Stimulated activated CD8-positive, alpha-beta memory T cell treated with anti-CD3 and anti-CD28 coated beads, Interleukin-7, amount 100 ng/mL, for 4 hours (primary cell): ENCODE measurements around the gene COMMD3.

Source experiments
- DNase-seq, 2 donors: peaks; one replicate each; pipeline ENCODE4 v3.0.0-alpha.2; 2020; ENCODE audit warnings: low read depth in 2 of 2

The COMMD3 gene

DNA sequence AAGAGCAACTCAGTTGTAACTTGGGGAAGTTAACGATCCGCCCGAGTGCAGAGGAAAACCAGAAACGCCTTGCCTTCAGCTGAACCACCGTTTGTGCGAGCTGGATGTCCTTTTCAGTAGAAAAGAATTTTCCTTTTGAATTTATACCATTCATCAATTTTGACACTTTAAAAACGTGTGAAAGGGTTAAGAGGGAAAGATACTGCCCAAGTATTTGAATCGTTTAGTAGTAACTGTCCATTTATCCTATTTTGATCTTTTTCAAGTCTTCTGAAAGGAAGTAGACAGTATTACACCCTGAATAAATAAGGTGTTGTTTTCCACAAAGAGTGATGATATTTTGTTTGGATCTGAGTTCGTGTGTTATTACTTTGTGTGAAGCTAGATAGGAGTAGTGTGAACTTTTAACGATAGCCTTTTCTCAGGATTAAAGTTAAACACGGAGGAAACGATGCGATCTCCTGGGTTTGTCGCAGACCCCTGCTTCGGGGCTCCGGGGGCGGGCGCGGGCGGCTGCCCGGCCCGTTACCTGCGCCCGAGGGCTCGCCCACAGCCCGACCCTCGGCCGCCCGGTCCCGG lies 3.9 kb downstream of the COMMD3 start:
- no peak for DNase-seq

DNA sequence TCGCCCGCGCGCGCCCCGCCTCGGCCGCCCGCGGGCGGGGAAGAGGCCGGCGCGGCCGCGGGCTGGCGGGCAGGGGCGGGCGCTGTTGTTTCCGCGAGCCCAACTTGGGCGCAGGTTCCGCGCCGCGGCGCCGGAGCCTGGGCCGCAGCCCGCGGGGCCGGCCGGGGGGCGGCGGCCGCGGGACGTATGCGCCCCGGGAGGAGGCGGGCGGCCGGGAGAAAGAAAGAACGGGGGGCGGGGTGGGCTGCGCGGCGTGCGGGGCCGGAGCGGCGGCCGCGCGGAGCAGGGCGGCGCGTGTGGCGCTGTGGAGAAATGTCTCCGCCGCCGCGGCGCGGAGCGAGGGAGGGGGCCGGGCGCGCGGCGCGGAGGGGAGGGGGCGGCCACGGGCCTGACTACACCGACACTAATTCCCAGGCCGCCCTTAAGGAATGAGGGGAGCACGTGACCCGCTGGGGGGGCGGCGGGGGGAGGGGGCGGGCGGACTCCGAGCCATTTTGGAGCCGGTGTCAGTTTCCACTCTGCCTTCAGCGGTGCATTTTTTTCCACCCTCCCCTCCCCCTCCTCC lies 4.5 kb downstream of the COMMD3 start, which contains the start of gene BMI1:
BMI1 (plus strand) TSS at position 509 of the 565 bp plus-strand sequence. CDS start 5,351 bp downstream, outside the sequence.
- DNase-seq: peak; percentile 54 to 63

DNA sequence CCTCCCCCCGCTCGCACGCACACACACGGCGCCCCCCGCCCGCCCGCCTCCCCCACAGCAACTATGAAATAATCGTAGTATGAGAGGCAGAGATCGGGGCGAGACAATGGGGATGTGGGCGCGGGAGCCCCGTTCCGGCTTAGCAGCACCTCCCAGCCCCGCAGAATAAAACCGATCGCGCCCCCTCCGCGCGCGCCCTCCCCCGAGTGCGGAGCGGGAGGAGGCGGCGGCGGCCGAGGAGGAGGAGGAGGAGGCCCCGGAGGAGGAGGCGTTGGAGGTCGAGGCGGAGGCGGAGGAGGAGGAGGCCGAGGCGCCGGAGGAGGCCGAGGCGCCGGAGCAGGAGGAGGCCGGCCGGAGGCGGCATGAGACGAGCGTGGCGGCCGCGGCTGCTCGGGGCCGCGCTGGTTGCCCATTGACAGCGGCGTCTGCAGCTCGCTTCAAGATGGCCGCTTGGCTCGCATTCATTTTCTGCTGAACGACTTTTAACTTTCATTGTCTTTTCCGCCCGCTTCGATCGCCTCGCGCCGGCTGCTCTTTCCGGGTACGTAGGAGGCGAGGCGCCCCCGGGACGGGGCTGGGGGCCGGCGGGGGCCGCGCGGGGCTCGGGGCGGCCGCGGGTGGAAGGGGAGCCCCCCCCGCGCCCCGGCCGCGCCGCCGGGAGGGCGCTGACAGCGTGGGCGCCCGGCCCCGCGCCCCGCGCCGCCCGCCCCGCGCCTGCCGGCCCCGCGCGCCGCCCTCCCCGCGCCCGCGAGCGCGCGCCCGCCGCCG lies 5.2 kb downstream of the COMMD3 start:
- peak in 1 of 2 donors; percentile 72 for DNase-seq

DNA sequence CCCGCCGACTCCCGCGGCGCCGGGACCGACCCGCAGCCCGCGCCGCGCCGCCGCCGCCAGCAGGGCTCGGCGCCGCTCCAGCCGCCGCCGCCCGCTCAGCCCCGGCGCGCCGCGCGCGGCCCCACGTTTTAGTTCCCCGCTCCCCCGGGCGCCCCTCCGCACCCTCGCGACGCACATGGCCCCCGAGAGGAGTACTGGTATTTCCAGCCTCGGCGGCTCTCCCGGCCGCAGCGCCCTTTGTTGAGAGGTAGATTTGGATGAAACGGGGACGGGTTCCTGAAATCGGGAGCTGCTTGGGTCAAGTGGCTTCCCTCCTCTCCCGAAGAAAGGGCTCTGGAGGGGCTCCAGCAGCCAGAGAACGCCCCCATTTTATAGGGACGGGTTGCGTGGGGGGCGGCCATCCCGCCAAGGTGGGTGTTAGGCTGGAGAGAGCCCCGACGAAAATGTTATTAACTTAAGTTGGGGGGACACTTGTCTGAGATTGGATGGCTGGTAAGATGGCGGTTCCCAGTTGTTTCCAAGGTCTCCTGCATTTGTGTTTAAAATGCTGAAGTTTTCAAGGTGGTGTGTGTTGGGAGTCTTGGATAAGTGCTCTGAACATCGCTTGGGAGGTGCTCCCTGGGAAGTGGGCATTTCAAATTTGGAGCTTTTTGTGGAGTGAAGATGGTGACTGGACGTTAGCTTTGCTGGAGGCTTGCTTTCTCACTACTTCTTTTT lies 5.9 kb downstream of the COMMD3 start:
- DNase-seq: peak in 1 of 2 donors; percentile 16

DNA sequence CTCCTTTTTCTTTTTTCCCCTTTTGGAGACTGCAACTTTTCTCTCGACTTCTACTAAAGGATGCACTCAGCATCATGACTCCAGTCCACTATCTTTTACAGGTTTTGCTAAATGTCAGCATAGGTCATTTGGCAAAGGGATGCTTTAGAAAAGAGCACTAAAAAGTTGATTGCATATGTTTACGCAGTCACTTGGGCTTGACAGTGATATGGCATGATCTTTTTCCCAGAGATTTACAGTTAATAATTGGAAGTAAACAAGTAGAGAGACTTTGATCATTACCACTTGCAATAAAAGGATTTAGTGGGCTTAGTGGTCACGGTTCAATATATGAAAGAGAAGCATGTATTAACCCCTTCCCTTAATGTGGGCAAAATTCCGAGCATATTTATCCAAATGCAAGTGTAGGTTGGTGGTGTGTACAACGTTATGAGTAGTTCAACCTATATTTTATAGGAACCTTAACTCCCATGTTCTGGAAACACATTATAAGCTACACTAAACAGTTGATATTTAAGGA lies 6.5 kb downstream of the COMMD3 start:
- DNase-seq: no peak

DNA sequence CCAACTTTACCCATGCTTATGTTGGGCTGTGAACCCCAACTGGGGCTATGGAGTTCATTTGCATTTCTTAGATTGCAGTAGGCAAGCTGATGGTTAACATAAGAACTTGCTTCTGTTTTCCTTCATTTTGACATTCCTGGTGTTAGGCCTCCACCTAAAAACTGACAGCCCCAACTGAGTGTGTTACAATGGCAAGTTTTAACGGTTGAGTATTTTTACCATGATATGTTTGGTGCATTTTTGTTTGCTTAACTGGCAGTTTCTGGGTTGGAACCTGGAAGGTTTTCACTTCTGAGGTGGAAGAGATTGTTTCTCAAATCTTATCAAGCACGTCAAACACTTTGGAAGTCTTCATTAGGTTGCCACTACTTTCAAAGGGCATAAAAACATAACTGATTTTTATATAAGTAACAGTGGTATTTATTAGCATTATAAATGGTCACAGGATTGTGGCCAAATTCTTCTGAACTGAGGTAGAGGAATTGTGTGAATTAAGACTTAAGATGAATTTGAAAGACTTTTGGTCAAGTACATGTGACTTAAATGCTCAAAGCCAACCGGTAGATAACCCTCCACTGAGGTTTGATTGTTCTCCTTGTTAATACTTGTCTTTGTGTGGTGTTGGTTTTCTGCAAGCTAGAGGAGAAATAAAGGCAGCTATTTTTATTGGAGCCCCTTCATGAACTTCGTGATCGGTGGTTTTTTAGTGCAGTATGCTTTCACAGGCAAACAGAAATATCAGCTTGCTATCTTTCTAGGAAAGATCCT lies 7.5 kb downstream of the COMMD3 start:
- no peak for DNase-seq

DNA sequence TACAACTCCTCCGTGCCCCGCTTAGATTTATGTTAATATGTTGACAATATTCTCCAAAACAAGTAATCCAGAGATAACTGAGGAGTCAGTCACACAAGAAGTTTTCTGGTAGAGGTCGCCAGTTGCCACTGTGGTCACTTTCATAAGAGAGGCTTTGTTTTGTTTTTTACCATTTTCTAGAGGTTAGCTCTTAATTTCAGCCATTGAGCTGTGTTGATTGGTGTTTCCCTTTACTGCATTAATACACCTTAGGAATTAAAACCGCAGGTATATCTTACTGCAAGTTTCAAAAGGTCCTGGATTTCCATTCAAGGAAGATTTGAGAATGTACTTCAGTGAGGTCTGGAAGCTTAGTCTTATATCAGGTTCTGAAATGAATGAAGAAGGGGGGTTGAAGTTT lies 8.2 kb downstream of the COMMD3 start:
- DNase-seq: no peak

DNA sequence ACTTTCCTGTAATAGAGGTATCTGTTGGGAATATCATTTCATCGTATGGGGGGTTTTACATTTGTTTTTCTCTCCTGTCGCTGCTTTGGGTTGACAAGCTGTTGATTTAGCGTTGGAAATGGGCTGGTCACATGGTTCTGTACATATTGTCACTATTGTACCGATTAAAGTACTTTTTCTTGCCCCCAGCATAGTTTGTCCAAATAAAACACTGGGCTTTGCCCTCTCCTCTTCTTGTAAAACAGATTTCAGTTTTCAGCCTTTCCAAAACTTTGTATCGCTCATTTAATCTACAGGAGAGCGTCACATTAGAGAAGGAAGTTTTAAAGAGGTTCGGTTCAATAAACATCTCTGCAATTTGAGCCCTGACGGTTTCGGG lies 8.7 kb downstream of the COMMD3 start:
- no peak for DNase-seq

DNA sequence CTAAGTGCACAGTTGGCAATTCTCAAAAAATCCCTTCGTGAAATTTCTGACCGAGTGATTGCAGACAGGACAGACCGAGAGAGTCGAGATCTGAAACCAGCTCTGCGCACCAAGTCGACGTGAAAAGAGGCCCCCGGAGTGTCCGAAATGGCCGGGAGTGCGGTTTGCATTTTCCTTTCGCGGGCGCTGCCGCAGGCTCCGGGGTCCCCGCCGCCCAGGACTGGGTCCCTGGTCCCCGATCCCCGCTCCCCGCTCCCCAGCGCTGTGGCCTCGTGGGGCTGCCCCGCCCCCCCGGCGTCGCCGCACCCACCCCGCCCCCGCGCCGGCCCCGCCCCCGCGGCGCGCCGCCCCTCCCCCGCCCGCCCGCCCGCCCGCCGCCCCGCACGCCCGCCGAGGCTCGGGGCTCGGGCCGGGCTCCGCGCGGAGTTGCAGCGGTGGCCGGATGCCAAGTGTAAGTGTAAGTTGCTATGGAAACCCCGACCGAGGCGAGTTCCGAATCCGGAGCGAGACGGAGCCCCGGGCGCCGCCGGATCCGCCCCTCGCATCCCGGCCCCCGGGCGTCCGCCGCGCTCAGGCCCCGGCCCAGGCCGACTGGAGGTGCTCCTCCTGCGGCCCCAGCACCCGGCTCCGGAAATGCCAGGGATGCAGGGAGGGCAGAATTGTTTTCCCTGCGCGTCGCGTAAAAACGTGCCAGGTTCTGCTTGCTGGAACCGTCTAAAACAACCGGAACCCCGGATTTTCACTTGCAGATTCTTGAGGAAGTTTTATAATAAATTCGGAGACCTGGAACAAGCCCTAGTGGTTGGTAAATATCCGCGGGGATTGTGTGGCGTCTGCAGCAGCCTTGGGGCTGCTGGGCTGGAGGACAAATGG lies 9.3 kb downstream of the COMMD3 start:
- peak in 1 of 2 donors; percentile 67 for DNase-seq

DNA sequence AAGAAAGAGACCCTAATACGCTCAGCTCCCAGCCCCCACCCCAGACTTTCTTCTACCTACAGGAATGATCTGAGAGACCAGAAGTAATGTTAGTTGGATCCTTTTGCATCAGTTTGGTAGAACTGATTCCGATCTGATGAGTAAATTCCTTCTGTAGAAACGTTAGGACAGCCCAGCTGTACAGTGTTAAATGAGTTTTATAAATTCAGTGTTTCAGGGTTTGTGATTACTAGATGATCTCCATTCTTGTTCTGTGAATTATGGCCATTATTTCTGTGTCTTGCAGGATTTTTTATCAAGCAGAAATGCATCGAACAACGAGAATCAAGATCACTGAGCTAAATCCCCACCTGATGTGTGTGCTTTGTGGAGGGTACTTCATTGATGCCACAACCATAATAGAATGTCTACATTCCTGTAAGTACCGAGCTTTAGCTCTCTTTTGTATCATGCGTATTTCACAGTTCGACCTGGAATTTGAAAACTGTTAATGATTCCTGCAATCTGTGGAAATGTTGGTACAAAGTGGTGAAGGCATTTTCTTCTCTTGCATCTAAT lies 10.0 kb downstream of the COMMD3 start:
- no peak for DNase-seq

DNA sequence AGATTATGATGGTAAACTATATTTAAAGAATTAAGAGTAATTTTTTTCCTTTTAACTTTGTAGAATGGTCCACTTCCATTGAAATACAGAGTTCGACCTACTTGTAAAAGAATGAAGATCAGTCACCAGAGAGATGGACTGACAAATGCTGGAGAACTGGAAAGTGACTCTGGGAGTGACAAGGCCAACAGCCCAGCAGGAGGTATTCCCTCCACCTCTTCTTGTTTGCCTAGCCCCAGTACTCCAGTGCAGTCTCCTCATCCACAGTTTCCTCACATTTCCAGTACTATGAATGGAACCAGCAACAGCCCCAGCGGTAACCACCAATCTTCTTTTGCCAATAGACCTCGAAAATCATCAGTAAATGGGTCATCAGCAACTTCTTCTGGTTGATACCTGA lies 13.0 kb downstream of the COMMD3 start:
- no peak for DNase-seq

DNA sequence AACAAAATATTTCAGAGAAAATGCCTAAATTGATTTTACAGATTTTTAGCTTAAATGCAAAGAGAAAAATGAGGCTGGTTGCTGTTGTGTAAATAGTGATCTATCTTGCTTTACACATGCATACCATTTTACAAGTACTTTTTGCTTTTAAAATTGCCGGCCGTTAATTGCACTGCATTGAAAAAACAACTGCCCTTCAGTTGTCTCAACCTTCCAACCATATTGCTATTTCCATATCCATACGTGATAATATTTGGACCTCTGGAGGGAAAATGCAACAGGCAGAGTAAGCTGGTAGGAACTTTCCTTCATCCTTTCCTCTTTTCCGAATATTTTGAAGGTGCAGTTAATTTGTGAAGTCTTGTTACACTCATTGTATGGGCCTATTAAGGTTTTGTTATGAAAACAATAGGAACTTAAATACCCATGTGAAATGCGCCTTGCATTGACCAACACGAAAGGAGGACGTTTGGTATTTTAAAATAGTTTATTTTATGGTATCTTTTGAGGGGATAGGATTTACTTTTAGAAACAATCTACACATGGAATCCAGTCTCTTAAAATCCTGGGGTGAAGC lies 16.0 kb downstream of the COMMD3 start:
- DNase-seq: no peak

DNA sequence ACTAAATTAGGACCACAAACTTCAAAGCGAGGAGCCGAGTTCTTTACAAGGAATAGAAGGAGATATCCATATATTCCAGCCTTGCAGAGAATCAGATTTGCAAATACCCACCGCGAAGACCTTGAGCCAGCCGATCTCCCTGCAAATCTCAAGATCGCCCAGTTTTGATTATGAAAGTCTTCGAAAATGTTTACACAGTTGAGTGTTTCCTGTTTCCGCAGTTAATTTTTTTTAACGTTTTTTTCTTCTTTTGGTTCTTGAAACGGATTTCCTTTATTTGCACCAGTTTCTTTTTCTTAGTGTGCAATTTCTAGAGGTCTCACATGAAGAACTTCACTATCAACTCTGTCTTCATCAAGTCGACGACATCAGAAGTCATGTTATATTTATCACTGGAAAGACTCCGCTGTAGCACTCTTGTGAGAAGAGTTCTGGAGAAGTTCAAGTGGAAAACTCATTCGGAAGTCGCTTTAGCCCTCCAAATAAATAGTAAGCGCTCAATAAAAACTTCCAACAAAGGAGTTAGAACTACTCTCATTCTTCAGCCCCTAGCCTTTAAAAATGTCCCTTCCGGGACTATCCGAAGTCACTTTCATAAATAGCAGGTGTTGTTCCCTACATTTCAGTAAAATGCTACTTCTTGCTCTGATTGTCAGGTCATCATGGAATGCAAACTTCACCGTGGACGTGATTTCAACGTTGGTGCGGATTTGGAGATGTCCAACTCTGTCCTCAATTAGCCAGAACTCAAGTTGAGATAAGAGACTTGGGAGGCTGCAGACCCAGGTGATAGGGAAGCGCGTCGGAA lies 17.2 kb downstream of the COMMD3 start:
- DNase-seq: no peak

DNA sequence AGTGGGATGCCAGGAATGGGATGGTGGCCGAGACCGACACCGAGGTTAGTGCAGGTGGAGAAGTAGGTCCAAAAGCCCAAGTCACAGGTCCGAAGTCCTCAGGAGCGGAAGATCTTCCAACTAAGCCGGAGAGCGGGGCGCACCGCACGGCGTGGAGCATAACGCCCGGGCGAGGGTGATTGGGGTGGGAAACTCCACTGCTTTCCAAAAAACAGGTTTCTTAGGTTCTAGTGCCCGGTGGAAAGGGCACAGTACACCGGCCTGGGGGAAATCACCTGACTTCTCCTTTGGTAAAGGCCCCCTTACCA lies 17.7 kb downstream of the COMMD3 start:
- no peak for DNase-seq

DNA sequence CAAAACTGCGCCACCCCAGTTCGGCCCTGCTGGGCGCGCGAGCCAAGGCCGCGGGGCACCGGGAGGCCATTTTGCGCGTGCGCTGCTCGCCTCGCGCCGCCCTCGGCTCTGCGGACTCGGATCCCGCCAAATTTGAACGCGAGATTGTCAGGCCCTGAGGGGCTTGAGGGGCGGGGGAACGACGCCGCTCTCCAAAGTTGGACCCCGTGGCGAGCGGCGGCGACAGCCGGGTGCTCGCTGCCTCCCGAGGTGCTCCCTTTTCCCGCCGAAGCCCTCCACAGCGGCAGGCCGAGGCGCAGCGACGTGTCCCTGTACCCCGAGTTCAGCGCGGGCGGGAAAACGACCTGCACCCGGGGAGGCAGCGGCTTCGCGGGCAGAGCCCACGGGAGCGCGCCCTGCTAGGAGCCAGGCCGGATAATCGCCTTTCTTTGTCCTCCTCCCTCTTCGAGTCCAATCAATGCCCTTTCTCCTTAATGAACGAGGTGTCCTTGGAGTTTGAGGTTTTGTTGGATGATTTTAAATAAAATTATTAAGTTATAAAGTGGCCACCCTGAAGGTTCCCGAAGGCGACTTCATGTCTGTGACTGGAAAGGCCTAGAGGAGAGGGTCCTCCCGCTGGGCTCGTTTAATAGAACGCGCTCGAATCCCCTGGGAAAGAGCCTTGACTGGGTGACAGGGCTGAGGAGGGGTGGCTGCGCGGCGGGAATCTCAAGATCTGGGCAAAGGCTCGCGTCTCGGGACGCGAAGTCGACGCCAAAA lies 18.4 kb downstream of the COMMD3 start:
- no peak for DNase-seq

DNA sequence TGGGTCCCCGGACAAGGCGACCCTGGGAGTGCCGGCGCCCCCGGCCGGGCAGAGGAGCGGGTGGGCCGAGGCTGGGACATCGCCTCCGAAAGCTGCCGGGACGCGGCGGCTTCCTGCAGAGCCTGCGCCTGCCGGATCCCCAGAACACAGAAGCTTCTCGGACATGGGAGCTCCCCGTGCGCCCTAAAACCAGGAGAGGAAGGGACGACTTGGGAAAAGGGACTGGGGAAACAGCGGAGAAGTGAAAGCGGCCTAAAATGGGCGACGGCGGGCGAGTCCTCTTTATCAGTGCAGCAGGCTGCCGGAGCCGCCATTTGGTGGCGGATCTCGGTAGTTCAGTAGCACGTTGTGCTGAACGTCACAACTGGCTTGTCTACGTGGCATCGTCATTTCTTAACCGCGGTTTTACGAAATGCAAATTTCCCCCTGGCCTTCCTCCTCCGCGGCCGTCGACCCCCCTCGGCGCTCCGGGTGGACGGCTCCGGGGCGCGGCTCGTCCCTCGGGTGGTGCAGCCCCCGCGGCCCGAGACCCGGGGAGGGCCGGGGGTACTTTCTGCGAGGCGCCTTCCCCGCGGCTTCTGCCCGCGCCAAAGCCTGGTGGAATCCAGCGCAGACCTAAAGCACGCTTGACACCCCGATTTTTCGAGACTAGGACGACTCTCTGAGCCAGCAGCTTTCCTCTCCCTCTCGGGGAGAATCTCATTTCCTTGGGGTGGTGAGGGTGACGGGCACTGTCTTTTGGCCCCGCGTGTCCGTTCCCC lies 19.2 kb downstream of the COMMD3 start:
- DNase-seq: peak in 1 of 2 donors; percentile 50

DNA sequence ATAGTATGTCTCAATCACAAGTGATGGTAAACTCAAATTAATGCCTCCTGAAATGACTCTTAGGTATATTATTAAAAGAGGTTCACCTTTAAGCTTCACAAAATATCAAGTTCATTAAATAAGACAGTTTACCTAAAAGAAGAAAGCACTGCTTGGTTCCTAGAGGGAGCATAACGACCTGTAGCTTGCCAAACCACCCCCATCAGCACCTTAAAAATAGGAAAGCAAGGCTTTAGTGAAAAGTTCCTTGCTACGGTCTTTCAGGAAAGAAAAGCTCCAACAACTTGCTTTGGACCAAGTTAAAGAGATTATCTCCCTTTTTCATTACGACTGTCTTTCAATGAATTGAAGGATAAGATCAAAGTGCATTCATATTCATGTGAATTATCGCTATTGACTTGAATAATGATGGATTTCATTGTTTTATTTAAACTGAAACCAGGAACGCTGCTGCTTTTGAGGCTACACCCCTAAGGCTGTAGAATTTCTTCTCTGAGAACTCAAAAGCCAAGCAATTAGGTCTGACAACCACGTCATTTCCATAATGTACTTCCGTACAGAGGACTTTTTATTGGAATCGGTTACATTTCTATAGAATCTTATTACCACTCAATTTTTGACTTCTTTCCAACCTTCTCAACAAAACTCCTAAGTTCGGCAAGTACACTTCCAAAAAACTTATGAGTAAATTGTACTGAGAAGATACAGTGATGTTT lies 22.2 kb downstream of the COMMD3 start:
- DNase-seq: no peak
